K562 (cell line): Measurements from ENCODE around the gene FSCN2. TPM values are rescaled to one million over a fixed set of nuclear protein-coding genes. Genes with fewer than 3 reads are reported as not detected.

Source experiments
- CC2D1A ChIP-seq: fragments of 450-650 bp; IDR thresholded peaks from 2 replicates; pipeline ENCODE4 v1.6.1; 2017; ENCODE audit warnings: mild to moderate bottlenecking
- CREM ChIP-seq: IDR thresholded peaks from 2 replicates; pipeline ENCODE4 v1.6.1; 2014; ENCODE audit warnings: antibody characterized with exemption, low read depth
- LCOR ChIP-seq: sonication (generic); formaldehyde crosslinking; IDR thresholded peaks from 2 replicates; pipeline ENCODE4 v1.8.0; 2022; ENCODE audit warnings: mild to moderate bottlenecking, missing genetic modification reagents
- MECOM ChIP-seq: fragments of 250-450 bp; sonication (Bioruptor Pico); IDR thresholded peaks from 2 replicates; pipeline ENCODE4 v1.8.0; 2022; ENCODE audit warnings: inconsistent platforms
- NFE2 ChIP-seq: IDR thresholded peaks from 2 replicates; pipeline ENCODE4 v1.6.1; 2014; ENCODE audit warnings: antibody characterized with exemption, low read depth
- SNRNP70 ChIP-seq: fragments of 200-400 bp; formaldehyde crosslinking; optimal IDR thresholded peaks from 2 replicates; pipeline ENCODE3; 2017; ENCODE audit warnings: low read depth, low read length
- TCF7L2 ChIP-seq: fragments of 150-350 bp; IDR thresholded peaks from 2 replicates; pipeline ENCODE4 v1.6.1; 2016; ENCODE audit warnings: low read depth, mild to moderate bottlenecking, low read length, moderate library complexity
- XRCC5 ChIP-seq: fragments of 200-400 bp; formaldehyde crosslinking; IDR thresholded peaks from 2 replicates; pipeline ENCODE4 v1.6.1; 2017; ENCODE audit warnings: low read depth, mild to moderate bottlenecking, low read length
- ZNF318 ChIP-seq, 2 experiments: fragments of 450-650 bp; IDR thresholded peaks; 2 replicates each; pipeline ENCODE4 v1.6.1; 2016; ENCODE audit warnings: mild to moderate bottlenecking in 2 of 2, borderline replicate concordance in 1 of 2, low read depth in 1 of 2, moderate library complexity in 1 of 2
- ZNF449 ChIP-seq: fragments of 250-450 bp; sonication (Bioruptor Pico); IDR thresholded peaks from 2 replicates; pipeline ENCODE4 v1.8.0; 2022; ENCODE audit warnings: moderate library complexity, mild to moderate bottlenecking, inconsistent platforms
- polyA plus RNA-seq, 8 experiments: library from polyadenylated mRNA; depleted of rRNA in 4 of 8; stranded (reverse) in 5 of 8; unstranded in 3 of 8; fragments of >200 nt; fragmentation: Nextera tagmentation in 2 of 8; fragmentation: Illumina TruSeq in 1 of 8; extraction: Ambion mirVana in 2 of 8; extraction: Trizol in 1 of 8; gene quantifications; 2 replicates each; pipeline versions ENCODE4 v1.2.1 to v1.2.3, GENCODE V29; 2011 to 2014; ENCODE audit warnings: inconsistent platforms in 1 of 8, missing spikeins in 1 of 8
- total RNA-seq, 7 experiments: library from RNA; depleted of rRNA in 6 of 7; stranded (reverse); fragments of >200 nt in 6 of 7; fragmentation: Illumina TruSeq in 2 of 7; extraction: Trizol in 2 of 7; gene quantifications; 2 replicates each; pipeline versions ENCODE4 v1.2.1 to v1.2.3, GENCODE V29; 2011 to 2021; ENCODE audit warnings: low replicate concordance in 1 of 7
- TF ChIP-seq, protein P1 (sequence below): sonication (generic); formaldehyde crosslinking; IDR thresholded peaks from 2 replicates; pipeline ENCODE4 v1.8.1; 2023; ENCODE audit warnings: mild to moderate bottlenecking, missing genetic modification reagents
- TF ChIP-seq, protein P2 (sequence below): fragments of 200-800 bp; sonication (Bioruptor generic); IDR thresholded peaks from 2 replicates; pipeline ENCODE4 v1.6.1; 2017; ENCODE audit warnings: missing genetic modification characterization, missing compliant biosample characterization

The FSCN2 gene
- total and polyA plus RNA-seq, 9 of the 15 experiments (the other 6 are each of a cell fraction or from before 2014, with no cell fraction given), result 0.08 TPM; not detected in 8

GRCh38 chr17:81484195-81484979 is 43.8 kb upstream of the FSCN2 start (continued):
- TF ChIP-seq ZNF449, result no peak
- TF ChIP-seq, protein P1, sequence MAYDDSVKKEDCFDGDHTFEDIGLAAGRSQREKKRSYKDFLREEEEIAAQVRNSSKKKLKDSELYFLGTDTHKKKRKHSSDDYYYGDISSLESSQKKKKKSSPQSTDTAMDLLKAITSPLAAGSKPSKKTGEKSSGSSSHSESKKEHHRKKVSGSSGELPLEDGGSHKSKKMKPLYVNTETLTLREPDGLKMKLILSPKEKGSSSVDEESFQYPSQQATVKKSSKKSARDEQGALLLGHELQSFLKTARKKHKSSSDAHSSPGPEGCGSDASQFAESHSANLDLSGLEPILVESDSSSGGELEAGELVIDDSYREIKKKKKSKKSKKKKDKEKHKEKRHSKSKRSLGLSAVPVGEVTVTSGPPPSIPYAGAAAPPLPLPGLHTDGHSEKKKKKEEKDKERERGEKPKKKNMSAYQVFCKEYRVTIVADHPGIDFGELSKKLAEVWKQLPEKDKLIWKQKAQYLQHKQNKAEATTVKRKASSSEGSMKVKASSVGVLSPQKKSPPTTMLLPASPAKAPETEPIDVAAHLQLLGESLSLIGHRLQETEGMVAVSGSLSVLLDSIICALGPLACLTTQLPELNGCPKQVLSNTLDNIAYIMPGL (CRISPR knock-in tag), result no peak
- peak; percentile 76; the same call in 1 of the 2 replicates for TF ChIP-seq XRCC5
- TF ChIP-seq MECOM (CRISPR knock-in tag), result no peak
- no peak for TF ChIP-seq LCOR
- no peak for TF ChIP-seq CC2D1A
- TF ChIP-seq, protein P2, sequence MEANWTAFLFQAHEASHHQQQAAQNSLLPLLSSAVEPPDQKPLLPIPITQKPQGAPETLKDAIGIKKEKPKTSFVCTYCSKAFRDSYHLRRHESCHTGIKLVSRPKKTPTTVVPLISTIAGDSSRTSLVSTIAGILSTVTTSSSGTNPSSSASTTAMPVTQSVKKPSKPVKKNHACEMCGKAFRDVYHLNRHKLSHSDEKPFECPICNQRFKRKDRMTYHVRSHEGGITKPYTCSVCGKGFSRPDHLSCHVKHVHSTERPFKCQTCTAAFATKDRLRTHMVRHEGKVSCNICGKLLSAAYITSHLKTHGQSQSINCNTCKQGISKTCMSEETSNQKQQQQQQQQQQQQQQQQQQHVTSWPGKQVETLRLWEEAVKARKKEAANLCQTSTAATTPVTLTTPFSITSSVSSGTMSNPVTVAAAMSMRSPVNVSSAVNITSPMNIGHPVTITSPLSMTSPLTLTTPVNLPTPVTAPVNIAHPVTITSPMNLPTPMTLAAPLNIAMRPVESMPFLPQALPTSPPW (CRISPR knock-in tag), result peak; percentile 85
- TF ChIP-seq CREM, result 0 out of 2 replicates have a peak, but pooled peaks have one; percentile 44
- no peak for TF ChIP-seq NFE2
- TF ChIP-seq TCF7L2, result no peak
- TF ChIP-seq ZNF318 (IDR thresholded peaks at IDR 0.05; ENCODE audit: borderline replicate concordance in 1 of 2, low read depth in 1 of 2), result no peak
- TF ChIP-seq SNRNP70, result no peak
